ENCODE results near the gene DAZ2.
"Not testable (repeated sequence)": the region's sequence is repeated elsewhere in the genome, so short reads cannot be mapped to it uniquely, and the experiment has no call there.

Gene DAZ2, protein sequence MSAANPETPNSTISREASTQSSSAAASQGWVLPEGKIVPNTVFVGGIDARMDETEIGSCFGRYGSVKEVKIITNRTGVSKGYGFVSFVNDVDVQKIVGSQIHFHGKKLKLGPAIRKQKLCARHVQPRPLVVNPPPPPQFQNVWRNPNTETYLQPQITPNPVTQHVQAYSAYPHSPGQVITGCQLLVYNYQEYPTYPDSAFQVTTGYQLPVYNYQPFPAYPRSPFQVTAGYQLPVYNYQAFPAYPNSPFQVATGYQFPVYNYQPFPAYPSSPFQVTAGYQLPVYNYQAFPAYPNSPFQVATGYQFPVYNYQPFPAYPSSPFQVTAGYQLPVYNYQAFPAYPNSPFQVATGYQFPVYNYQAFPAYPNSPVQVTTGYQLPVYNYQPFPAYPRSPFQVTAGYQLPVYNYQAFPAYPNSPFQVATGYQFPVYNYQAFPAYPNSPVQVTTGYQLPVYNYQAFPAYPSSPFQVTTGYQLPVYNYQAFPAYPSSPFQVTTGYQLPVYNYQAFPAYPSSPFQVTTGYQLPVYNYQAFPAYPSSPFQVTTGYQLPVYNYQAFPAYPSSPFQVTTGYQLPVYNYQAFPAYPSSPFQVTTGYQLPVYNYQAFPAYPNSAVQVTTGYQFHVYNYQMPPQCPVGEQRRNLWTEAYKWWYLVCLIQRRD

DNA sequence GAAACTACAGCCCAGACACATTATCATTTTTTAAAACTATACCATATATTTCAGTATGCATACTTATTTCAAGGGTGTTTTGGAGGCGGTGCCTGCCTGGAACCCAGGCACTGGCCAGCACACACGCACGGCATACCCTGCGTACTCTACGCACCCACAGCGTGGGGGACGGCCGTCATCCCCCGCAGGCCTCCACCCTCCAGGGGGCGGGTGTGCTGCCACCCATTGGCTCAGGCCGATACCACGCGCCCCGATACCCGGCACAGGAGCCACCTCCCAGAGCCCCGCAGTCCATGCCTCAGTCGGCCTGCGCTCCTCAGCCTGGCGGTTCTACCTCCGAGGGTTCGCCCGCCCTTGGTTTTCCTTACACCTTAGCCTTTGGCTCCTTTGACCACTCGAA lies at the start of gene DAZ2:
TSS of gene DAZ2 (plus strand) at position 301 of the 400 bp plus-strand sequence. CDS start 208 bp downstream, outside the sequence.
- not testable (repeated sequence) for DNase-seq

DNA sequence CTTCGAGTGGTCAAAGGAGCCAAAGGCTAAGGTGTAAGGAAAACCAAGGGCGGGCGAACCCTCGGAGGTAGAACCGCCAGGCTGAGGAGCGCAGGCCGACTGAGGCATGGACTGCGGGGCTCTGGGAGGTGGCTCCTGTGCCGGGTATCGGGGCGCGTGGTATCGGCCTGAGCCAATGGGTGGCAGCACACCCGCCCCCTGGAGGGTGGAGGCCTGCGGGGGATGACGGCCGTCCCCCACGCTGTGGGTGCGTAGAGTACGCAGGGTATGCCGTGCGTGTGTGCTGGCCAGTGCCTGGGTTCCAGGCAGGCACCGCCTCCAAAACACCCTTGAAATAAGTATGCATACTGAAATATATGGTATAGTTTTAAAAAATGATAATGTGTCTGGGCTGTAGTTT lies 20.4 kb upstream of the DAZ2 start, which contains the start of gene DAZ1:
TSS of gene DAZ1 (minus strand) at position 101 of the 400 bp plus-strand sequence. CDS start 208 bp downstream, outside the sequence.
- not testable (repeated sequence) for DNase-seq

DNA sequence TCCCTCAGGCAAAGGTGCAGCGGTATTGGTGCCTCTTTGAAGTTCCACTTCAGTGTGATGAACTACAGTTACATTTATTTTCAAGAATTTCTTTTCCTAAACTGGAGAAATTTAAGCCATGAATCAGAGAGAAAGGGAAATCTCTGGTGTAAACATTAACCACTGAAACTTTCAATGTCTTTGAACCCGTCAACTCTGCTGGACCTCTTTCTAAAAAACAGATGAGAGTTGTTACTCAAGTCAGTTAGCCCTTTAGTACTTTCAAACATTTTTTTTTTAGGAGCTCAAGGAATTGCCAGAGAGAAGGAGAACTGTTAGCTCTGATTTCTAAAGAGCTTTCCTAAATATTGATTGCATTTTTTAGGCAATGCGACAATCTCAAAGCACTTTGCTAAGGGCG lies 11.9 kb upstream of the DAZ2 start:
- not testable (repeated sequence) for DNase-seq

DNA sequence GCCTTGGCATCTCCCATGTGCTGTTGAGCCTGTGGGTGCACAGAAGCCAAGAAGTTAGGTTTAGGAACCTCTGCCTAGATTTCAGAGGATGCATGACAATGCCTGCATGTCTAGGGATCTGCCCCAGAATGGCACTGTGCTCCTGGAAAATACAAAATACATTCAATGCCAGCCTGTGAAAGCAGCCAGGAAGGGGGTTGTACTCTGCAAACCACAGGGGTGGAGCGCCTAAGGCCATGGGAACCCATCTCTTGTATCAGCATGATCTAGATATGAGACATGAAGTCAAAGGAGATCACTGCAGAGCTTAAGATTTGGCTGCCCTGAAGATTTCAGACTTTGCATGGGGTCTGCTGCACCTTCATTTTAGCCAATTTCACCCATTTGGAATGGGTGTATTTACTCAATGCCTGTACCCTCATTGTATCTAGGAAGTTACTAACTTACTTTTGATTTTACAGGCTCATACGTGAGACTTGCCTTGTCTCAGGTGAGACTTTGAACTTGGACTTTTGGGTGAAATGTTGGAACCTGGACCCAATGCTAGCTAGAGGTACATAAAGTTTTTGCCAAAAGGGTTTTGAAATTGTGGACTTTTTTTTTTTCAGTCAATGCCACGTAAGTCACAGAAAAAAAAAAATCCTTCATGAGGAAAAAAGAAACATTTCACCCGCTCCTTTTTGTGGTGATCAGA lies 9.4 kb upstream of the DAZ2 start:
- DNase-seq: not testable (repeated sequence)

DNA sequence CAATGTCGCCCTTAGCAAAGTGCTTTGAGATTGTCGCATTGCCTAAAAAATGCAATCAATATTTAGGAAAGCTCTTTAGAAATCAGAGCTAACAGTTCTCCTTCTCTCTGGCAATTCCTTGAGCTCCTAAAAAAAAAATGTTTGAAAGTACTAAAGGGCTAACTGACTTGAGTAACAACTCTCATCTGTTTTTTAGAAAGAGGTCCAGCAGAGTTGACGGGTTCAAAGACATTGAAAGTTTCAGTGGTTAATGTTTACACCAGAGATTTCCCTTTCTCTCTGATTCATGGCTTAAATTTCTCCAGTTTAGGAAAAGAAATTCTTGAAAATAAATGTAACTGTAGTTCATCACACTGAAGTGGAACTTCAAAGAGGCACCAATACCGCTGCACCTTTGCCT lies 8.7 kb upstream of the DAZ2 start:
- DNase-seq: not testable (repeated sequence)

Measured in activated T-cell treated with anti-CD3 and anti-CD28 coated beads, Interleukin-2, amount 50 U/mL, for 1 hour (primary cell).